Neural progenitor cell (in vitro differentiated cells): ENCODE measurements around the gene IGLL5.

Experiments
- EZH2 ChIP-seq: fragments of 200-600 bp; sonication (generic); IDR thresholded peaks from 2 replicates; pipeline ENCODE4 v1.6.1; 2017; ENCODE audit warnings: antibody characterized with exemption, mild to moderate bottlenecking, moderate library complexity
- TF ChIP-seq, protein P1 (sequence below): fragments of 200-600 bp; sonication (generic); IDR thresholded peaks from 2 replicates; pipeline ENCODE4 v1.5.1; 2017; ENCODE audit warnings: antibody characterized with exemption, mild to moderate bottlenecking

DNA sequence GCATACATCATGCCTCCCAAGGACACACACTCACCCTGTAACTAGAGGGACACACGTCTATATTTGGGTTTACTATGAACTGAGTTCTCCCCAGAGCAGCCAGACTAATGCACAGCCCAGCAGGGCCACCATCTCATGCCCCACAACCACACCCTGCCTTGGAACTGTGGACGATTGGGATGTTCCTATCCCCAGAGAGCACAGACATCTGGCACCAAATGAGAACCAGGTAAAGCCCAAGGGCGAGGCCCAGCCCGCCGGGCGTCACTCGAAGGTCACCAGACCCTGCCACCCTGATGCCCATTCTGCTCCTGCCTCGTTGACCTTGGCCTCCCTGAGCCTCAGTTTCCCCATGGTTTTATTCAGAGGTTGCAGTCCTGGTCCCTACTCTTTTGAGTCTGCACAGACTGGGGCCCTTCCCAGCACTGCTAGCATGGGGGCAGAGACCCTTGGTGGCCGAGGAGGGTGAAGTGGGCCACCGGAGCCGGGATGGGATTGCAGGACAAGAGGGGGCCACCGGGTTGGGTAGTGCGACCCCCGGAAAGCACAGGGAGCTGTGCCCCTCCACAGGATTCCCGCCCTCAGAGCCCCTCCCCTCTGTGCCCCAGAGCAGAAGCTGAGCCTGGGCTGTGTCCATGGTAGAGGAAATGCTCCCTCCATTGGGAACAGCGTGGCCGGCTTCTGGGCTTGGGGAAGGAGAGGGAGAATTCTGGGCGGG lies 56.8 kb downstream of the IGLL5 start:
- TF ChIP-seq, protein P1, sequence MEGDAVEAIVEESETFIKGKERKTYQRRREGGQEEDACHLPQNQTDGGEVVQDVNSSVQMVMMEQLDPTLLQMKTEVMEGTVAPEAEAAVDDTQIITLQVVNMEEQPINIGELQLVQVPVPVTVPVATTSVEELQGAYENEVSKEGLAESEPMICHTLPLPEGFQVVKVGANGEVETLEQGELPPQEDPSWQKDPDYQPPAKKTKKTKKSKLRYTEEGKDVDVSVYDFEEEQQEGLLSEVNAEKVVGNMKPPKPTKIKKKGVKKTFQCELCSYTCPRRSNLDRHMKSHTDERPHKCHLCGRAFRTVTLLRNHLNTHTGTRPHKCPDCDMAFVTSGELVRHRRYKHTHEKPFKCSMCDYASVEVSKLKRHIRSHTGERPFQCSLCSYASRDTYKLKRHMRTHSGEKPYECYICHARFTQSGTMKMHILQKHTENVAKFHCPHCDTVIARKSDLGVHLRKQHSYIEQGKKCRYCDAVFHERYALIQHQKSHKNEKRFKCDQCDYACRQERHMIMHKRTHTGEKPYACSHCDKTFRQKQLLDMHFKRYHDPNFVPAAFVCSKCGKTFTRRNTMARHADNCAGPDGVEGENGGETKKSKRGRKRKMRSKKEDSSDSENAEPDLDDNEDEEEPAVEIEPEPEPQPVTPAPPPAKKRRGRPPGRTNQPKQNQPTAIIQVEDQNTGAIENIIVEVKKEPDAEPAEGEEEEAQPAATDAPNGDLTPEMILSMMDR = no peak
- TF ChIP-seq EZH2 = no peak
